ENCODE data around the gene TEX55.

DNA sequence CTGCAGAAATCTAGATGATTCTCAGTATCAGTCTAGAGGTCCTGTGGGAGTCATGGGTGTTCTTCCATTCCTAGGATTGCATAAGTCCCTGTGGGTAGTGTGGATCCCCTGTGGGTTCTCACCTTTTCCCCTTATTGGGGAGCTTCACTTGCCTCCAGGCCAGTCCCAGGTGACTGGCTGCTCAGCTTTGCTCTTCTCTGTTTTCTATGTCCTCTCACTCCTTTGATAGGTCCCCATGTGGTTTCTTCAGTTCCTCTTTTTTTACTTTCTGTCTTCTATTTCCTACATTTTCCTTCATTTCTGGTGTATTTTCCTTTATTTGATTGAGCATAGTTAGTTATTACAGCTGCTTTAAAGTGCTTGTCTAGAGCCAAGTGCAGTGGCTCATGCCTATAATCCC is 10.9 kb downstream of the TEX55 start:
- TF ChIP-seq, protein P1, sequence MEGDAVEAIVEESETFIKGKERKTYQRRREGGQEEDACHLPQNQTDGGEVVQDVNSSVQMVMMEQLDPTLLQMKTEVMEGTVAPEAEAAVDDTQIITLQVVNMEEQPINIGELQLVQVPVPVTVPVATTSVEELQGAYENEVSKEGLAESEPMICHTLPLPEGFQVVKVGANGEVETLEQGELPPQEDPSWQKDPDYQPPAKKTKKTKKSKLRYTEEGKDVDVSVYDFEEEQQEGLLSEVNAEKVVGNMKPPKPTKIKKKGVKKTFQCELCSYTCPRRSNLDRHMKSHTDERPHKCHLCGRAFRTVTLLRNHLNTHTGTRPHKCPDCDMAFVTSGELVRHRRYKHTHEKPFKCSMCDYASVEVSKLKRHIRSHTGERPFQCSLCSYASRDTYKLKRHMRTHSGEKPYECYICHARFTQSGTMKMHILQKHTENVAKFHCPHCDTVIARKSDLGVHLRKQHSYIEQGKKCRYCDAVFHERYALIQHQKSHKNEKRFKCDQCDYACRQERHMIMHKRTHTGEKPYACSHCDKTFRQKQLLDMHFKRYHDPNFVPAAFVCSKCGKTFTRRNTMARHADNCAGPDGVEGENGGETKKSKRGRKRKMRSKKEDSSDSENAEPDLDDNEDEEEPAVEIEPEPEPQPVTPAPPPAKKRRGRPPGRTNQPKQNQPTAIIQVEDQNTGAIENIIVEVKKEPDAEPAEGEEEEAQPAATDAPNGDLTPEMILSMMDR (IDR thresholded peaks at IDR 0.05): no peak
- TF ChIP-seq POLR2A (IDR thresholded peaks at IDR 0.05) (no peak), POLR2AphosphoS5 (IDR thresholded peaks at IDR 0.05) (no peak)
